ENCODE results near the gene NKAIN1. TPM values are rescaled to one million over a fixed set of nuclear protein-coding genes. Genes with fewer than 3 reads are reported as not detected.

Gene NKAIN1
- polyA plus RNA-seq, 1 donor (not counting 4 experiments of a cell fraction or from before 2014, with no cell fraction given): not detected

DNA sequence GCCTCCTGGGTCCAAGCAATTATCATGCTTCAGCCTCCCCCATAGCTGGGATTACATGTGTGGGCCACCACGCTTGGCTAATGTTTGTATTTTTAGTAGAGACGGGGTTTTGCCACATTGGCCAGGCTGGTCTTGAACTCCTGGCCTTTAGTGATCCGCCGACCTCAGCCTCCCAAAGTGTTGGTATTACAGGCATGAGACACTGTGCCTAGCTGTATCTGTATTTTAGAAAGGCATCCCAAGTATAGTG is 69.3 kb downstream of the NKAIN1 start:
- H3K4me1 ChIP-seq (ENCODE audit: control insufficient read depth, extremely low read depth, insufficient read depth, low read length): peaks cover 13% of the 10 kb centered on the region
- peak overlapping the region; percentile 77 for H3K27ac ChIP-seq (ENCODE audit: control insufficient read depth, insufficient read depth, low read length)
- H4K20me1 ChIP-seq (ENCODE audit: control insufficient read depth, extremely low read depth, insufficient read depth, low read length): no peaks in the 10 kb centered on the region
- no peaks in the 10 kb centered on the region for H3K79me2 ChIP-seq (ENCODE audit: control insufficient read depth, insufficient read depth, low read length)
- FAIRE-seq (no peak), DNase-seq (ENCODE audit: low read depth, low spot score) (no peak)
- H3K4me2 ChIP-seq (ENCODE audit: control insufficient read depth, extremely low read depth, insufficient read depth, low read depth, low read length): peak overlapping the region; percentile 43
- no peak overlapping the region for H3K4me3 ChIP-seq (ENCODE audit: control insufficient read depth in 2 of 3, extremely low read depth in 1 of 3, insufficient read depth in 2 of 3, low read depth in 1 of 3, low read length in 3 of 3)
- dilution Hi-C loops (cut with MboI; ENCODE audit: extremely low pct_ligation_motif_present, low sequenced_read_pairs): no loop called here
- no peak for TF ChIP-seq EZH2 (IDR thresholded peaks at IDR 0.05; ENCODE audit: low read length)
- TF ChIP-seq, protein P1, sequence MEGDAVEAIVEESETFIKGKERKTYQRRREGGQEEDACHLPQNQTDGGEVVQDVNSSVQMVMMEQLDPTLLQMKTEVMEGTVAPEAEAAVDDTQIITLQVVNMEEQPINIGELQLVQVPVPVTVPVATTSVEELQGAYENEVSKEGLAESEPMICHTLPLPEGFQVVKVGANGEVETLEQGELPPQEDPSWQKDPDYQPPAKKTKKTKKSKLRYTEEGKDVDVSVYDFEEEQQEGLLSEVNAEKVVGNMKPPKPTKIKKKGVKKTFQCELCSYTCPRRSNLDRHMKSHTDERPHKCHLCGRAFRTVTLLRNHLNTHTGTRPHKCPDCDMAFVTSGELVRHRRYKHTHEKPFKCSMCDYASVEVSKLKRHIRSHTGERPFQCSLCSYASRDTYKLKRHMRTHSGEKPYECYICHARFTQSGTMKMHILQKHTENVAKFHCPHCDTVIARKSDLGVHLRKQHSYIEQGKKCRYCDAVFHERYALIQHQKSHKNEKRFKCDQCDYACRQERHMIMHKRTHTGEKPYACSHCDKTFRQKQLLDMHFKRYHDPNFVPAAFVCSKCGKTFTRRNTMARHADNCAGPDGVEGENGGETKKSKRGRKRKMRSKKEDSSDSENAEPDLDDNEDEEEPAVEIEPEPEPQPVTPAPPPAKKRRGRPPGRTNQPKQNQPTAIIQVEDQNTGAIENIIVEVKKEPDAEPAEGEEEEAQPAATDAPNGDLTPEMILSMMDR (optimal IDR thresholded peaks at IDR 0.05 in 1 of 3, IDR thresholded peaks at IDR 0.05 in 1 of 3, conservative IDR thresholded peaks at IDR 0.05 in 1 of 3; ENCODE audit: extremely low read depth in 1 of 3, insufficient read depth in 2 of 3, low read length in 3 of 3): no peak
- H3K9ac ChIP-seq (ENCODE audit: control insufficient read depth, extremely low read depth, insufficient read depth, low read length): peak overlapping the region; percentile 13
- no peaks in the 10 kb centered on the region for H3K36me3 ChIP-seq (ENCODE audit: control insufficient read depth in 2 of 2, extremely low read depth in 1 of 2, insufficient read depth in 2 of 2, low read length in 2 of 2)
- no peaks in the 10 kb centered on the region for H3K9me1 ChIP-seq (ENCODE audit: control insufficient read depth, extremely low read depth, insufficient read depth, low read length)
- no peaks in the 10 kb centered on the region for H3K27me3 ChIP-seq (ENCODE audit: control insufficient read depth, extremely low read depth, insufficient read depth, low read length)
- H3K9me3 ChIP-seq (ENCODE audit: control insufficient read depth, low read depth, low read length): no peaks in the 10 kb centered on the region
- no peak overlapping the region for H2AFZ ChIP-seq (ENCODE audit: control insufficient read depth, low read length)

DNA sequence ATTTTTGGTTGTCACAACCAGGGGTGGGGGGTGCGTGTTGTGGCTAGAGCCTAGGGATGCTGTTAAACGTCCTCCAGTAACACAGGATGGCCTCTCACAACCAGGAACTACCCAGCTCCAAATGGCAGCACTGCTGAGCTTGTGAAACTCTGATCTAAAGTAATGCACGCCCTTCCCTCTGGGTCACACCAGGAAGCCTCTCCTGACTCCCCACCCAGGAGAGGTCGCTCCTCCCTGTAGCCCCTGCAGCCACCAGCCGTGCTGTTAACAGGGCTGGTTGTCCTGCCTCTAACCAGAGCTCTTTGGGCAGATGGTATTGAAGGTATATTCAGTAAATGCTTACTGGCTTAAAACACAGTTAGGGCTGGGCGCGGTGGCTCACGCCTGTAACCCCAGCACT is 73.2 kb downstream of the NKAIN1 start:
- dilution Hi-C loops (cut with MboI; ENCODE audit: extremely low pct_ligation_motif_present, low sequenced_read_pairs): no loop called here
- peaks cover 10% of the 10 kb centered on the region for H3K4me1 ChIP-seq (ENCODE audit: control insufficient read depth, extremely low read depth, insufficient read depth, low read length)
- no peak overlapping the region for H3K9ac ChIP-seq (ENCODE audit: control insufficient read depth, extremely low read depth, insufficient read depth, low read length)
- H3K9me1 ChIP-seq (ENCODE audit: control insufficient read depth, extremely low read depth, insufficient read depth, low read length): no peaks in the 10 kb centered on the region
- no peak for FAIRE-seq
- no peaks in the 10 kb centered on the region for H4K20me1 ChIP-seq (ENCODE audit: control insufficient read depth, extremely low read depth, insufficient read depth, low read length)
- H3K4me3 ChIP-seq (ENCODE audit: control insufficient read depth in 2 of 3, extremely low read depth in 1 of 3, insufficient read depth in 2 of 3, low read depth in 1 of 3, low read length in 3 of 3): no peak overlapping the region
- TF ChIP-seq, protein P1 (optimal IDR thresholded peaks at IDR 0.05 in 1 of 3, IDR thresholded peaks at IDR 0.05 in 1 of 3, conservative IDR thresholded peaks at IDR 0.05 in 1 of 3; ENCODE audit: extremely low read depth in 1 of 3, insufficient read depth in 2 of 3, low read length in 3 of 3): no peak
- no peak for TF ChIP-seq EZH2 (IDR thresholded peaks at IDR 0.05; ENCODE audit: low read length)
- no peak overlapping the region for H3K4me2 ChIP-seq (ENCODE audit: control insufficient read depth, extremely low read depth, insufficient read depth, low read depth, low read length)
- no peaks in the 10 kb centered on the region for H3K79me2 ChIP-seq (ENCODE audit: control insufficient read depth, insufficient read depth, low read length)
- DNase-seq (ENCODE audit: low read depth, low spot score): no peak
- no peaks in the 10 kb centered on the region for H3K27me3 ChIP-seq (ENCODE audit: control insufficient read depth, extremely low read depth, insufficient read depth, low read length)
- H2AFZ ChIP-seq (ENCODE audit: control insufficient read depth, low read length): no peak overlapping the region
- no peaks in the 10 kb centered on the region for H3K36me3 ChIP-seq (ENCODE audit: control insufficient read depth in 2 of 2, extremely low read depth in 1 of 2, insufficient read depth in 2 of 2, low read length in 2 of 2)
- H3K9me3 ChIP-seq (ENCODE audit: control insufficient read depth, low read depth, low read length): no peaks in the 10 kb centered on the region
- no peak overlapping the region for H3K27ac ChIP-seq (ENCODE audit: control insufficient read depth, insufficient read depth, low read length)
